GM12892 (cell line): ENCODE data around the gene TGIF2LY. TPM values are rescaled to one million over a fixed set of nuclear protein-coding genes. Genes with fewer than 3 reads are reported as not detected.
"Not testable (repeated sequence)": the region's sequence is repeated elsewhere in the genome, so short reads cannot be mapped to it uniquely, and the experiment has no call there.

Experiments
- DNase-seq: peaks from one replicate; pipeline ENCODE4 v3.0.0; 2011; ENCODE audit not compliant: insufficient read length
- FAIRE-seq: peaks from 2 replicates; lab custom pipeline; 2011; peaks lifted over from hg19 to GRCh38; lab: Jason Lieb, UNC
- polyA plus RNA-seq: library from polyadenylated mRNA; unstranded; fragments of >200 nt; gene quantifications from one replicate; pipeline ENCODE4 v1.2.1, GENCODE V29; 2012; ENCODE audit warnings: missing spikeins, inconsistent platforms; ENCODE audit not compliant: missing spikeins

TGIF2LY gene
- not detected for polyA plus RNA-seq

DNA sequence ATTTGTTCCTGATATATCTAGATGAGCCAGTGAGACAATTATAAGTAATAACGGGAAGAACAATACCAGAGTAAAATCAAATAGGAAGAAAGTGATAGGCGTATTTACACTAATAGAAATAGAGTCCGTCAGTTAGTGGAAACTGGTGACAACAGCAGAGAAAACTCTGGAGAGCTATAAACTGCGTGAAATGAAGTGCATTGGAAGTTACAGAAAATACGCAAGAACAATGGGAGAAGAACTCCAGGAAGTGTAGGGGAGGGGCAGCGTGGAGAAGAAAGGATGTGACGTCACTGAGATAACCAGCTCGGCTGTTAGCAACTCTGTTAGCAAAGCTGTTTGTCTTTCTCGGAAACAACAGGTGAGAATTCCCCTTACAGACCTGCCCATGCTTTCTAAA, at the start of gene TGIF2LY:
Gene TGIF2LY, plus strand, starts transcription at position 301 of the 400 bp plus-strand sequence. CDS start 178 bp downstream, outside the sequence.
- FAIRE-seq, DNase-seq: not testable (repeated sequence)
